Measurements from ENCODE around the gene PTBP1.
"Not testable (repeated sequence)": the region's sequence is repeated elsewhere in the genome, so short reads cannot be mapped to it uniquely, and the experiment has no call there.

The PTBP1 gene

GRCh38 chr19:834216-834615 is 37.0 kb downstream of the PTBP1 start:
- no peak for DNase-seq

GRCh38 chr19:835210-835810 is 38.1 kb downstream of the PTBP1 start:
- DNase-seq = no peak

DNA sequence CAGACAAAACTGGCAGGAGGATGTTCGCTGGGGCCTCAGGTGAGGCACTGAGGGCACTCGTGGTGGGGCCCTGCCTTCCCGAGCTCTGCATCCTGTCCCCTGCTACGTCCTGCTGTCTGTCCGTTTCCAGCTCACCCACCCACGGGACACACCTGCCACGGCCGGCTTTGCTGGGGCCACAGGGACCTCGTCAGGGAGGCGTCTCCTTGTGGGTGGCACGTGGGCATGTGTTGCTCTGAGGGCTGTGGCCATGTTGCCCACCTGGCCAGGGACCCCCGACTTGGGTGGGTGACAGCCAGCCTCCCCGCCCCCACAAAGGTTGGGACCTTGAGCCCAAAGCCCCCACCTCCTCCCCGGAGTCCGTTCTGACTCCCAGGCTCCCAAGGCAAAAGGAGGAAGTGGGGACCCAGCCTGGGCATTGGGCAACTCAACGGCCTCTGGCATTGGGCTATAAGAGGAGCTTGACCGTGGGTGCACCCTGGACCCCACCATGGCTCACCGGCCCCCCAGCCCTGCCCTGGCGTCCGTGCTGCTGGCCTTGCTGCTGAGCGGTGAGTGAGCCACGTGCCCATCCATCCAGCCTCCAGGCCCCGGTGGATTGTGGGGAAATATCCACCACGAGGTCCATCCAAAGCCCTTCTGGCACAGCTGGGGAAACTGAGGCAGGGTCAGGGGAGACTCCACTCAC is 43.4 kb downstream of the PTBP1 start, which contains the start of gene PRTN3:
PRTN3 (plus strand) TSS at position 481 of the 688 bp plus-strand sequence; CDS start at position 491, 10 bp downstream.
- no peak for DNase-seq

- DNase-seq = not testable (repeated sequence)
Measured at GRCh38 chr19:842802-843179, 45.5 kb downstream of the PTBP1 start.

DNA sequence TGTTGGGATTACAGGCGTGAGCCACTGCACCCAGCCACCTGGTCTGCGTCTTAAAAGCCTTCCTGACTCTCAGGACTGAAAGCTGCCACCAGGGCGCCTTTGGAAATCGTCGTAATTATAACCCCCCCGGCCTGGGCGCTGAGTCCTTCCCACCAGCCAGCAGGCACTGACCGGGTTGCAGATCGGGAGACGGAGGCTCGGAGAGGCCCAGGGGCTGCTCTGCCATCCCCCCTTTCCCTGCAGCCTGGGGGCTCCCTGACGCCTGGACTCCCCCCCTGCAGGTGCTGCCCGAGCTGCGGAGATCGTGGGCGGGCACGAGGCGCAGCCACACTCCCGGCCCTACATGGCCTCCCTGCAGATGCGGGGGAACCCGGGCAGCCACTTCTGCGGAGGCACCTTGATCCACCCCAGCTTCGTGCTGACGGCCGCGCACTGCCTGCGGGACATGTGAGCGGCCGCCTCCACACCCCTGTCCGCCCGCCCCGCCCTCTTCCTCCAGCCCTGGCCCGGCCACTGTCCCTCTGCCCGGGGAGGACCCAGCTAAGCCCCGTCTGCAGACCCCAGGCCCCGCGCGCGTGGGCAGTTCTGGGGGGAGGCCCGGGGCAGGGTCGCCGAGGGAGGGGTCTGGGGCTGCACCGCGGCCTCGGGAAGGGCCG is 46.1 kb downstream of the PTBP1 start:
- no peak for DNase-seq

DNA sequence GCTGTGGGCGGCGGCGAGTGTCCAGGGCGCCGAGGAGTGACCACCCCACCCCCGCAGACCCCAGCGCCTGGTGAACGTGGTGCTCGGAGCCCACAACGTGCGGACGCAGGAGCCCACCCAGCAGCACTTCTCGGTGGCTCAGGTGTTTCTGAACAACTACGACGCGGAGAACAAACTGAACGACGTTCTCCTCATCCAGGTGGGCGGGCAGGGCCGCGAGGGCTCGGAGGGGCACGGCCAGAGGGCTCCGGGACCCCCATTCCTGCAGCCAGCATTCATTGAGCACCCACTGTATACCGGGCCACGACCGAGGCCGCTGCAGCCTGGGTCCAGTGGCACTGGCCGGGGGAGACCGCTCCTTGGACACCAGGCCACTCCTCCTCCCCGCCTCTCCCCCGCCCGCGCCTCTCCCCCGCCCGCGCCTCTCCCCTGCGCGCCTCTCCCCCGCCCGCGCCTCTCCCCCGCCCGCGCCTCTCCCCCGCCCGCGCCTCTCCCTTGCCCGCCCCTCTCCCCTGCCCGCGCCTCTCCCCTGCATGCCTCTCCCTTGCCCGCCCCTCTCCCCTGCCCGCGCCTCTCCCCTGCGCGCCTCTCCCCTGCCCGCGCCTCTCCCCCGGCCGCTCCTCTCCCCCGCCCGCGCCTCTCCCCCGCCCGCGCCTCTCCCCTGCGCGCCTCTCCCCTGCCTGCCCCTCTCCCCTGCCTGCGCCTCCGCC is 46.7 kb downstream of the PTBP1 start:
- DNase-seq = no peak

DNA sequence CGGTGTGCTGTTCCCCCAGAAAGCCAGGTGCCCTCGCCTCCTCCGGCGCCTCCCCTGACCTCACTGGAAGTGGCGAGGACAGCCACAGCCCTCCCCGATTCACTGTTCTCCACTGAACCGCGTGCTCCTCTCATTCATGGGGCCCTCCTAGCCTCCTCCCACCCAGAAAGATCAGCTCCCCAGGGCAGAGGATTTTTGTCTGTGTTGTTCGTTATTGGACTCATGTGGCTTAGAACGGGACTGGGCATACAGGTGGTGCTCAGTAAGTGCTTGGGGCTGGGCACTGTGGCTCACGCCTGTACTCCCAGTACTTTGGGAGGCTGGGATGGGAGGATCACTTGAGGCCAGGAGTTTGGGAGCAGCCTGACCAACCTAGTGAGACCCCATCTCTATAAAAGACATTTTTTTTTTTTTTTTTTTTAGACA is 47.3 kb downstream of the PTBP1 start:
- no peak for DNase-seq

GRCh38 chr19:845707-846521 is 48.7 kb downstream of the PTBP1 start:
- no peak for DNase-seq

DNA sequence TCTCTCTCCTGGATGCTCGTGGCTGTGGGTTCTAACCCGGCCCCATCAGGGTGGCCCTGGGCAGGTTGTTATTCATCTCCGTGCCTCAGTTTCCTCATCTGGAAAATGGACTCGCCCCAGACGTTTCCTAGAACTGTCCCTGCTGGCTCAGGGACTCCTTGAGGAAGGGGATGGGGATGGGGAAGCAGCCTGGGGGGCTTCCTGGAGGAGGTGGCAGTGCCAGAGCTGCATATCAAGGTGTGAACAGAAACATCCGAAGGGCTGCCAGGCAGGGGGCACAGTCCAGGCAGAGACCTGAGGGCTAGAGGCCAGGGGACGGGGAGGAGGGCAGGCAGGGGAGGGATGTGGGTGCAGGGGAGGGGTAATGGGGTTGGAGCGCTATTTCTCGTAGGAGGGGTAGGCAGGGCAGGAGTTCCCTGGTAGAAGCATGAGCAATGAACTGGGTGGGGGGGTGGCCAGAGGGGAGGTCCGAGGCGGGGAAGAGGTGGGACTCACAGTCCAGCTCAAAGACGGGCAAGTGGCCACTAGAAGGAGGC is 51.2 kb downstream of the PTBP1 start:
- no peak for DNase-seq

DNA sequence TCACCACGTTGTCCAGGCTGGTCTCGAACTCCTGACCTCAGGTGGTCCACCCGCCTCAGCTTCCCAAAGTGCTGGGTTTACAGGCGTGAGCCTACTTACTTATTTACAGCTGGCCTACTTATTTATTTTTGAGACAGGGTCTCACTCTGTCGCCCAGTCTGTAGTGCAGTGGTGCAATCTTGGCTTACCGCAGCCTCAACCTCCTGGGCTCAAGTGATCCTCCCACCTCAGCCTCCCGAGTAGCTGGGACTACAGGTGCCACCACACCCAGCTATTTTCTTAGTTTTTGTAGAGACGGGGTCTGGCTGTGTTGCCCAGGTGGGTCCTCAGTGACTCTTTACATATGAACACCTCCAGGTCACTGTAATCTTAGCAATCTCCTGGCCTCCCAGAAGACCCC is 51.9 kb downstream of the PTBP1 start:
- DNase-seq = not testable (repeated sequence)

GRCh38 chr19:850221-850978 is 53.1 kb downstream of the PTBP1 start:
- peak; percentile 74 for DNase-seq

DNA sequence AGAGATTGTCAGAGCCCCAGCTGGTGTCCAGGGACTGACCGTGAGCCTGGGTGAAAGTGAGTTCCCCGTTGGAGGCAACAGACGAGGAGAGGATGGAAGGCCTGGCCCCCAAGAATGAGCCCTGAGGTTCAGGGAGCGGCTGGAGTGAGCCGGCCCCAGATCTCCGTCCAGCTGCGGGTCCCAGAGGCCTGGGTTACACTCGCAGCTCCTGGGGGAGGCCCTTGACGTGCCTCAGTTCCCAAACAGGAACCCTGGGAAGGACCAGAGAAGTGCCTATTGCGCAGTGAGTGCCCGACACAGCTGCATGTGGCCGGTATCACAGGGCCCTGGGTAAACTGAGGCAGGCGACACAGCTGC is 53.7 kb downstream of the PTBP1 start:
- DNase-seq = no peak

DNA sequence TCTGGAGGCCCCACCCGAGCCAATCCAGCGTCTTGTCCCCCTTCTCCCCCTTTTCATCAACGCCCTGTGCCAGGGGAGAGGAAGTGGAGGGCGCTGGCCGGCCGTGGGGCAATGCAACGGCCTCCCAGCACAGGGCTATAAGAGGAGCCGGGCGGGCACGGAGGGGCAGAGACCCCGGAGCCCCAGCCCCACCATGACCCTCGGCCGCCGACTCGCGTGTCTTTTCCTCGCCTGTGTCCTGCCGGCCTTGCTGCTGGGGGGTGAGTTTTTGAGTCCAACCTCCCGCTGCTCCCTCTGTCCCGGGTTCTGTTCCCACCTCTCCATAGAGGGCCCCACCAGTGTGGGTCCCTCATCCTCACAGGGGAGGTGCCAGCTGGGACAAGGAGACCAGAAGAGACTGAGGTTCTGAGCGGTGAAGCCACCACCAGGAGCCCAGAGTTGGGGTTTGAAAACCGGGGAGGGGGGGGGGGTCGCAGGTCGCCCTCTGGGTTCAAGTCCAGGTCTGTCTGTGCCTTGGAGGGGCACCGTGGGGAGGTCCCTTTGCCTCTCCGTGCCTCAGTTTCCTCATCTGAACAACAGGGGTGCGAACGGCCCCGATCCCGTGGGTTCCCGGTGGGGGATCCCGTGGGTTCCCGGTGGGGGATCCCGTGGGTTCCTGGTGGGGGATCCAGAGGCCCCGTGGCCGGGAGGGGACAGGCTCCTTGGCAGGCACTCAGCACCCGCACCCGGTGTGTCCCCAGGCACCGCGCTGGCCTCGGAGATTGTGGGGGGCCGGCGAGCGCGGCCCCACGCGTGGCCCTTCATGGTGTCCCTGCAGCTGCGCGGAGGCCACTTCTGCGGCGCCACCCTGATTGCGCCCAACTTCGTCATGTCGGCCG is 55.1 kb downstream of the PTBP1 start, which contains the start of gene ELANE:
ELANE (plus strand) TSS at position 168 of the 878 bp plus-strand sequence; CDS start at position 194, 26 bp downstream.
- no peak for DNase-seq

DNA sequence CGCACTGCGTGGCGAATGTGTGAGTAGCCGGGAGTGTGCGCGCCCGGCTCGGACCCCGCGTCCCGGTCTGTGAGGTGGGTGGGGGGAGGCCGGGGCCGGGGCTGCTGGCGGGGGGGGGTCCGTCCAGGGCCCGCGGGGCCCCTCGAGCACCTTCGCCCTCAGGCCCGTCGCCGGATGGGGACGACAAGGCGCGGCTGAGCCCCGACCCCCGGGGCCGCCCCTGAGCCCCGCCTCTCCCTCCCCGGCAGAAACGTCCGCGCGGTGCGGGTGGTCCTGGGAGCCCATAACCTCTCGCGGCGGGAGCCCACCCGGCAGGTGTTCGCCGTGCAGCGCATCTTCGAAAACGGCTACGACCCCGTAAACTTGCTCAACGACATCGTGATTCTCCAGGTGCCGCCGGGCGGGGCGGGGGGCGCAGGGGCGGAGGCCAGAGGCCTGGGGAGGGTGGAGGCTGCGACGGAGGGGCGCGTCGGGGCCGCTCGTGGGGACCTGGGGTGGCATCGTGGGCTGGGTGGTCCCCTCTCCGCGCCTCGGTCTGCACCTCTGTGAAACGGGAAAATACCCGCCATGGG is 55.8 kb downstream of the PTBP1 start:
- DNase-seq = no peak

- DNase-seq = not testable (repeated sequence)
Measured at GRCh38 chr19:853614-854220, 56.5 kb downstream of the PTBP1 start.

DNA sequence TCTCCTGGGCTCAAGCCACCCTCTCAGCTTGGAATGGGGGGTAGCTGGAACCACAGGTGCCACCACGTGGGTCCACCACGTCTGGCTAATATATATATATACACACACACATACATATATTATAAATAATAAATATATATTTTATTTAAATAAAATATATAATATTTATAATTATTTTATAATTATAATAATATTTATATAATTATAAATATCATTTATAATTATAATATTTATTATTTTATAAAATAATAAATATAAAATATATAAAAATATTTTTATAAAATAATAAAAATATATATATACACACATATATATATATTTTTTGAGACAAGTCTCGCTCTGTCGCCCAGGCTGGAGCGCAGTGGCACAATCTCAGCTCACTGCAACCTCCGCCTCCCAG is 57.3 kb downstream of the PTBP1 start:
- no peak for DNase-seq

GRCh38 chr19:855142-855541 is 57.9 kb downstream of the PTBP1 start:
- DNase-seq = no peak

GRCh38 chr19:855566-856120 is 58.4 kb downstream of the PTBP1 start:
- DNase-seq = no peak

GRCh38 chr19:858284-858683 is 61.0 kb downstream of the PTBP1 start:
- no peak for DNase-seq
